HepG2 (cell line): ENCODE results near the gene LYSMD1. TPM values are rescaled to one million over a fixed set of nuclear protein-coding genes. Genes with fewer than 3 reads are reported as not detected.

ENCODE experiments used
- GPN1 ChIP-seq: sonication (generic); formaldehyde crosslinking; IDR thresholded peaks from 2 replicates; pipeline ENCODE4 v1.5.1; 2020; ENCODE audit warnings: missing genetic modification reagents, borderline replicate concordance
- IKZF5 ChIP-seq: IDR thresholded peaks from 2 replicates; pipeline ENCODE4 v1.6.1; 2018; ENCODE audit warnings: missing genetic modification reagents, mild to moderate bottlenecking, missing compliant biosample characterization
- KDM5B ChIP-seq: sonication (generic); formaldehyde crosslinking; IDR thresholded peaks from 2 replicates; pipeline ENCODE4 v1.4.0; 2020; ENCODE audit warnings: missing genetic modification reagents, mild to moderate bottlenecking, borderline replicate concordance
- MED8 ChIP-seq: sonication (generic); formaldehyde crosslinking; IDR thresholded peaks from 2 replicates; pipeline ENCODE4 v1.8.1; 2023; ENCODE audit warnings: mild to moderate bottlenecking, missing genetic modification reagents; ENCODE audit not compliant: insufficient replicate concordance
- MEIS1 ChIP-seq: sonication (generic); formaldehyde crosslinking; IDR thresholded peaks from 2 replicates; pipeline ENCODE4 v1.9.0; 2021; ENCODE audit warnings: mild to moderate bottlenecking, missing genetic modification reagents, moderate library complexity, borderline replicate concordance
- NCOR1 ChIP-seq: fragments of 200-600 bp; sonication (generic); IDR thresholded peaks from 2 replicates; pipeline ENCODE4 v1.7.0; 2017; ENCODE audit warnings: antibody characterized with exemption, low read length, borderline replicate concordance
- RCOR2 ChIP-seq: IDR thresholded peaks from 2 replicates; pipeline ENCODE4 v1.6.1; 2016; ENCODE audit warnings: missing biosample characterization, missing genetic modification reagents
- SMAD9 ChIP-seq: sonication (generic); formaldehyde crosslinking; IDR thresholded peaks from 2 replicates; pipeline ENCODE4 v1.5.1; 2020; ENCODE audit warnings: mild to moderate bottlenecking, missing genetic modification reagents
- SNAI1 ChIP-seq: sonication (generic); formaldehyde crosslinking; IDR thresholded peaks from 2 replicates; pipeline ENCODE4 v1.5.0; 2020; ENCODE audit warnings: mild to moderate bottlenecking, missing genetic modification reagents, borderline replicate concordance
- SNAPC4 ChIP-seq: sonication (generic); formaldehyde crosslinking; IDR thresholded peaks from 2 replicates; pipeline ENCODE4 v1.4.0; 2020; ENCODE audit warnings: mild to moderate bottlenecking, missing genetic modification reagents
- ZNF687 ChIP-seq: sonication (generic); formaldehyde crosslinking; IDR thresholded peaks from 2 replicates; pipeline ENCODE4 v1.5.1; 2020; ENCODE audit warnings: mild to moderate bottlenecking, missing genetic modification reagents, moderate library complexity
- ZNF710 ChIP-seq: sonication (generic); formaldehyde crosslinking; IDR thresholded peaks from 2 replicates; pipeline ENCODE4 v1.5.0; 2020; ENCODE audit warnings: mild to moderate bottlenecking, missing genetic modification reagents, borderline replicate concordance
- ZNF850 ChIP-seq: sonication (generic); formaldehyde crosslinking; conservative IDR thresholded peaks from 2 replicates; pipeline ENCODE4 v1.9.0; 2021; ENCODE audit warnings: mild to moderate bottlenecking, missing genetic modification reagents
- polyA plus RNA-seq, 8 experiments: library from polyadenylated mRNA; depleted of rRNA in 3 of 8; stranded (reverse) in 7 of 8; unstranded in 1 of 8; fragments of >200 nt; fragmentation: Illumina TruSeq in 4 of 8; extraction: Trizol in 4 of 8; gene quantifications; 2 replicates each; pipeline versions ENCODE4 v1.2.1 to v1.2.3, GENCODE V29; 2011 to 2016; ENCODE audit warnings: low read depth in 4 of 8, missing spikeins in 1 of 8, mixed read lengths in 1 of 8; ENCODE audit not compliant: insufficient read depth in 1 of 8
- total RNA-seq, 5 experiments: library from RNA; depleted of rRNA; stranded (reverse); fragments of >200 nt; fragmentation: Illumina TruSeq; extraction: Trizol; gene quantifications; 2 replicates each; pipeline ENCODE4 v1.2.3, GENCODE V29; 2016; ENCODE audit warnings: low read depth in 1 of 5

LYSMD1 gene
- total and polyA plus RNA-seq, 2 of the 13 experiments (the other 11 are each of a cell fraction or from before 2014, with no cell fraction given), result 3.8 to 4.8 TPM

- TF ChIP-seq ZNF687 (CRISPR knock-in tag) (peak; percentile 82), RCOR2 (peak; percentile 33; the same call in 1 of the 2 replicates), KDM5B (CRISPR knock-in tag) (no peak), MED8 (no peak), SNAPC4 (CRISPR knock-in tag) (peak; percentile 79), NCOR1 (peak; percentile 39; the same call in 1 of the 2 replicates), IKZF5 (CRISPR knock-in tag) (peak; percentile 72), ZNF710 (CRISPR knock-in tag) (no peak; the same call in 1 of the 2 replicates), SMAD9 (CRISPR knock-in tag) (peak; percentile 68; the same call in 1 of the 2 replicates), MEIS1 (CRISPR knock-in tag) (no peak; the same call in 1 of the 2 replicates), ZNF850 (CRISPR knock-in tag) (no peak), GPN1 (no peak), SNAI1 (CRISPR knock-in tag) (no peak; the same call in 1 of the 2 replicates)
Observed at GRCh38 chr1:151198254-151199127, 32.8 kb upstream of the LYSMD1 start, which contains the start of gene PIP5K1A (continued).
